AG04449 (cell line): ENCODE results near the gene DTNBP1.

Source experiments
- CTCF ChIA-PET: fragments of 350-600 bp; formaldehyde crosslinking; extraction: SDS; loops from one replicate; lab custom pipeline; 2021; ENCODE audit warnings: antibody characterized with exemption; lab: Yijun Ruan, JAX
- POLR2A ChIA-PET: fragments of 400-600, 350-600 bp; formaldehyde crosslinking; extraction: SDS; loops from one replicate; lab custom pipeline; 2020; ENCODE audit warnings: antibody characterized with exemption, inconsistent platforms; lab: Yijun Ruan, JAX
- DNase-seq: peaks from one replicate; pipeline ENCODE4 v3.0.0-alpha.2; 2010; ENCODE audit warnings: low read depth, low spot score
- H3K4me3 ChIP-seq: 2 replicates; pipeline ENCODE4 v1.5.1; 2011; ENCODE audit warnings: low read depth, mild to moderate bottlenecking, control low read depth, low read length
- CTCF ChIP-seq: IDR thresholded peaks from one replicate; pipeline ENCODE4 v1.5.1; 2011; ENCODE audit warnings: mild to moderate bottlenecking, moderate library complexity, low read length, control low read depth, inconsistent platforms; ENCODE audit not compliant: insufficient read depth; ENCODE audit errors: missing control alignments

DTNBP1 gene

GRCh38 chr6:15477746-15478145, 185.1 kb downstream of the DTNBP1 start:
- TF ChIP-seq CTCF, result no peak
- no peak for DNase-seq
- ChIA-PET CTCF (no interaction called here), POLR2A (no interaction called here)
- H3K4me3 ChIP-seq, result no peak overlapping the region

- H3K4me3 ChIP-seq, result no peak overlapping the region
- POLR2A ChIA-PET, result no interaction called here
- CTCF ChIA-PET, result interaction anchor here (1.0 to 1.8 kb wide), 4 partner anchors 13 to 147 kb away, joined by 3 to 6 read pairs (median 3); no protein-coding TSS in a partner anchor
- DNase-seq, result no peak
- no peak for TF ChIP-seq CTCF
Observed at GRCh38 chr6:15476631-15477380, 186.0 kb downstream of the DTNBP1 start.

- TF ChIP-seq CTCF, result no peak
Observed at GRCh38 chr6:15475872-15476271, 187.0 kb downstream of the DTNBP1 start.

GRCh38 chr6:15475261-15475660, 187.6 kb downstream of the DTNBP1 start:
- POLR2A ChIA-PET, result no interaction called here
- no peak overlapping the region for H3K4me3 ChIP-seq
- TF ChIP-seq CTCF, result no peak
- CTCF ChIA-PET, result interaction anchor here (0.8 to 1.8 kb wide), 4 partner anchors 9 to 215 kb away, joined by 3 to 6 read pairs (median 4); no protein-coding TSS in a partner anchor
- DNase-seq, result no peak

More at GRCh38 chr6:15475872-15476271, 187.0 kb downstream of the DTNBP1 start:
- DNase-seq, result no peak
- CTCF ChIA-PET, result interaction anchor here (1.0 to 1.8 kb wide), 6 partner anchors 9 to 148 kb away, joined by 3 to 6 read pairs (median 4); no protein-coding TSS in a partner anchor
- no peak overlapping the region for H3K4me3 ChIP-seq
- POLR2A ChIA-PET, result no interaction called here

GRCh38 chr6:15474196-15474595, 188.6 kb downstream of the DTNBP1 start:
- ChIA-PET POLR2A (interaction anchor here (0.6 kb wide), 1 partner anchor 1295 kb away, joined by 3 read pairs; no protein-coding TSS in a partner anchor), CTCF (interaction anchor here (1.6 to 1.9 kb wide), 3 partner anchors 10 to 1345 kb away, joined by 3 to 4 read pairs (median 4); no protein-coding TSS in a partner anchor)
- DNase-seq, result no peak
- no peak for TF ChIP-seq CTCF
- H3K4me3 ChIP-seq, result no peak overlapping the region

GRCh38 chr6:15473741-15474161, 189.1 kb downstream of the DTNBP1 start:
- ChIA-PET POLR2A (no interaction called here), CTCF (interaction anchor here (1.9 kb wide), 1 partner anchor 1344 kb away, joined by 4 read pairs; no protein-coding TSS in a partner anchor)
- no peak for TF ChIP-seq CTCF
- H3K4me3 ChIP-seq, result no peak overlapping the region
- DNase-seq, result no peak
